ENCODE results near the gene RERGL.

Gene RERGL

GRCh38 chr12:18090093-18090492 is at the start of gene RERGL:
RERGL (minus strand) TSS chr12:18090193; CDS start chr12:18090140, 53 bp downstream.
- H3K27me3 ChIP-seq (replicated peaks; ENCODE audit: control insufficient read depth, insufficient read depth, low read length): no peaks in the 10 kb centered on the region
- no peaks in the 10 kb centered on the region for H3K36me3 ChIP-seq (ENCODE audit: control insufficient read depth, insufficient read depth, low read length)
- no peak within 1 kb of the TSS for H3K4me3 ChIP-seq (replicated peaks; ENCODE audit: low read depth, low read length)
- DNase-seq (ENCODE audit: extremely low read depth, insufficient read length): no peak
- no peak for TF ChIP-seq CTCF (IDR thresholded peaks at IDR 0.05; ENCODE audit: insufficient read depth, low read length, poor library complexity, severe bottlenecking)

GRCh38 chr12:18139254-18139653 is 49.3 kb upstream of the RERGL start:
- no peak for DNase-seq (ENCODE audit: extremely low read depth, insufficient read length)
- no peak for TF ChIP-seq CTCF (IDR thresholded peaks at IDR 0.05; ENCODE audit: insufficient read depth, low read length, poor library complexity, severe bottlenecking)
- Histone ChIP-seq H3K36me3 (ENCODE audit: control insufficient read depth, insufficient read depth, low read length) (no peaks in the 10 kb centered on the region), H3K4me3 (replicated peaks; ENCODE audit: low read depth, low read length) (no peak overlapping the region), H3K27me3 (replicated peaks; ENCODE audit: control insufficient read depth, insufficient read depth, low read length) (no peaks in the 10 kb centered on the region)

GRCh38 chr12:18135509-18135908 is 45.5 kb upstream of the RERGL start:
- no peak for DNase-seq (ENCODE audit: extremely low read depth, insufficient read length)
- H3K36me3 ChIP-seq (ENCODE audit: control insufficient read depth, insufficient read depth, low read length): no peaks in the 10 kb centered on the region
- no peak overlapping the region for H3K4me3 ChIP-seq (replicated peaks; ENCODE audit: low read depth, low read length)
- no peak for TF ChIP-seq CTCF (IDR thresholded peaks at IDR 0.05; ENCODE audit: insufficient read depth, low read length, poor library complexity, severe bottlenecking)
- no peaks in the 10 kb centered on the region for H3K27me3 ChIP-seq (replicated peaks; ENCODE audit: control insufficient read depth, insufficient read depth, low read length)

- TF ChIP-seq CTCF (IDR thresholded peaks at IDR 0.05; ENCODE audit: insufficient read depth, low read length, poor library complexity, severe bottlenecking): no peak
- Histone ChIP-seq H3K4me3 (replicated peaks; ENCODE audit: low read depth, low read length) (no peak overlapping the region), H3K27me3 (replicated peaks; ENCODE audit: control insufficient read depth, insufficient read depth, low read length) (no peaks in the 10 kb centered on the region), H3K36me3 (ENCODE audit: control insufficient read depth, insufficient read depth, low read length) (no peaks in the 10 kb centered on the region)
- DNase-seq (ENCODE audit: extremely low read depth, insufficient read length): no peak
These were observed 45.1 kb upstream of the RERGL start for GRCh38 chr12:18135086-18135485.

- TF ChIP-seq CTCF (IDR thresholded peaks at IDR 0.05; ENCODE audit: insufficient read depth, low read length, poor library complexity, severe bottlenecking): no peak
- H3K4me3 ChIP-seq (replicated peaks; ENCODE audit: low read depth, low read length): no peak overlapping the region
- H3K27me3 ChIP-seq (replicated peaks; ENCODE audit: control insufficient read depth, insufficient read depth, low read length): no peaks in the 10 kb centered on the region
- no peaks in the 10 kb centered on the region for H3K36me3 ChIP-seq (ENCODE audit: control insufficient read depth, insufficient read depth, low read length)
- no peak for DNase-seq (ENCODE audit: extremely low read depth, insufficient read length)
These were observed 40.9 kb upstream of the RERGL start for GRCh38 chr12:18130851-18131250.

- DNase-seq (ENCODE audit: extremely low read depth, insufficient read length): no peak
- no peaks in the 10 kb centered on the region for H3K27me3 ChIP-seq (replicated peaks; ENCODE audit: control insufficient read depth, insufficient read depth, low read length)
- TF ChIP-seq CTCF (IDR thresholded peaks at IDR 0.05; ENCODE audit: insufficient read depth, low read length, poor library complexity, severe bottlenecking): no peak
- H3K36me3 ChIP-seq (ENCODE audit: control insufficient read depth, insufficient read depth, low read length): no peaks in the 10 kb centered on the region
- no peak overlapping the region for H3K4me3 ChIP-seq (replicated peaks; ENCODE audit: low read depth, low read length)
These were observed 33.7 kb upstream of the RERGL start for GRCh38 chr12:18123707-18124106.
